Ectodermal cell (in vitro differentiated cells): ENCODE results near the gene CCM2.
"Not testable (repeated sequence)": the region's sequence is repeated elsewhere in the genome, so short reads cannot be mapped to it uniquely, and the experiment has no call there.

Source experiments
- H3K27ac ChIP-seq: 2 replicates; pipeline ENCODE4 v1.7.0; 2013; ENCODE audit warnings: mild to moderate bottlenecking, low read depth, low read length; ENCODE audit not compliant: insufficient read depth, poor library complexity, severe bottlenecking
- H3K27me3 ChIP-seq: 2 replicates; pipeline ENCODE4 v1.7.0; 2013; ENCODE audit warnings: mild to moderate bottlenecking, low read length; ENCODE audit not compliant: insufficient read depth, control insufficient read depth, poor library complexity, severe bottlenecking
- H3K36me3 ChIP-seq: one replicate; pipeline ENCODE4 v1.7.0; 2013; ENCODE audit warnings: low read length; ENCODE audit not compliant: control insufficient read depth, insufficient read depth
- H3K4me1 ChIP-seq: one replicate; pipeline ENCODE4 v1.7.0; 2013; ENCODE audit warnings: low read length; ENCODE audit not compliant: control insufficient read depth, insufficient read depth
- H3K4me3 ChIP-seq: 2 replicates; pipeline ENCODE4 v1.7.0; 2013; ENCODE audit warnings: low read depth, low read length, control low read depth; ENCODE audit not compliant: insufficient read depth
- H3K9me3 ChIP-seq: 2 replicates; pipeline ENCODE4 v1.7.0; 2013; ENCODE audit warnings: mild to moderate bottlenecking, low read length, moderate library complexity; ENCODE audit not compliant: control insufficient read depth
- WGBS, 2 experiments: methylation state at CpG; one replicate each; pipeline ENCODE4 v1.1.7; 2013; ENCODE audit warnings: missing lambda C conversion rate in 2 of 2; 5-methylcytosine and 5-hydroxymethylcytosine counted together

Gene CCM2

GRCh38 chr7:45026013-45026412 lies 26.0 kb downstream of the CCM2 start:
- no peaks in the 10 kb centered on the region for H3K27me3 ChIP-seq
- H3K9me3 ChIP-seq, result no peaks in the 10 kb centered on the region
- H3K36me3 ChIP-seq, result peaks cover 3% of the 10 kb centered on the region
- H3K27ac ChIP-seq, result no peak overlapping the region
- 100% methylated on average over 1 of the region's 1 CpG for whole genome bisulfite sequencing, 2 experiments
- no peaks in the 10 kb centered on the region for H3K4me1 ChIP-seq
- no peak overlapping the region for H3K4me3 ChIP-seq

GRCh38 chr7:45026984-45027773 lies 27.2 kb downstream of the CCM2 start:
- Histone ChIP-seq H3K4me3 (no peak overlapping the region), H3K4me1 (peaks cover 4% of the 10 kb centered on the region), H3K27ac (no peak overlapping the region), H3K27me3 (no peaks in the 10 kb centered on the region), H3K36me3 (peaks cover 3% of the 10 kb centered on the region), H3K9me3 (no peaks in the 10 kb centered on the region)
- 97 to 98% methylated on average over 10 of the region's 10 CpGs for WGBS, 2 experiments

- Histone ChIP-seq H3K4me1 (peaks cover 4% of the 10 kb centered on the region), H3K4me3 (no peak overlapping the region), H3K27ac (no peak overlapping the region), H3K9me3 (no peaks in the 10 kb centered on the region), H3K36me3 (peaks cover 3% of the 10 kb centered on the region), H3K27me3 (no peaks in the 10 kb centered on the region)
- WGBS, 2 experiments, result 95 to 97% methylated on average over 4 of the region's 4 CpGs
These were observed 27.7 kb downstream of the CCM2 start for GRCh38 chr7:45027774-45028114.

GRCh38 chr7:45028138-45028919 lies 28.3 kb downstream of the CCM2 start:
- peaks cover 4% of the 10 kb centered on the region for H3K4me1 ChIP-seq
- H3K36me3 ChIP-seq, result peaks cover 3% of the 10 kb centered on the region
- 91 to 92% methylated on average over 17 of the region's 17 CpGs for WGBS, 2 experiments
- no peaks in the 10 kb centered on the region for H3K9me3 ChIP-seq
- H3K27ac ChIP-seq, result no peak overlapping the region
- no peaks in the 10 kb centered on the region for H3K27me3 ChIP-seq
- H3K4me3 ChIP-seq, result no peak overlapping the region

GRCh38 chr7:45028920-45029344 lies 28.9 kb downstream of the CCM2 start:
- no peak overlapping the region for H3K4me3 ChIP-seq
- peaks cover 3% of the 10 kb centered on the region for H3K36me3 ChIP-seq
- H3K27me3 ChIP-seq, result no peaks in the 10 kb centered on the region
- 93 to 95% methylated on average over 6 to 7 of the region's 7 CpGs for WGBS, 2 experiments
- H3K9me3 ChIP-seq, result no peaks in the 10 kb centered on the region
- no peak overlapping the region for H3K27ac ChIP-seq
- H3K4me1 ChIP-seq, result peaks cover 4% of the 10 kb centered on the region

GRCh38 chr7:45031829-45032228 lies 31.8 kb downstream of the CCM2 start:
- Histone ChIP-seq H3K4me3 (no peak overlapping the region), H3K4me1 (peaks cover 15% of the 10 kb centered on the region), H3K27ac (no peak overlapping the region), H3K36me3 (peaks cover 3% of the 10 kb centered on the region), H3K9me3 (no peaks in the 10 kb centered on the region), H3K27me3 (no peaks in the 10 kb centered on the region)
- WGBS, 2 experiments, result 34 to 38% methylated on average over 4 of the region's 4 CpGs

- Histone ChIP-seq H3K27me3 (no peaks in the 10 kb centered on the region), H3K36me3 (peaks cover 3% of the 10 kb centered on the region), H3K9me3 (no peaks in the 10 kb centered on the region), H3K27ac (no peak overlapping the region), H3K4me3 (no peak overlapping the region), H3K4me1 (peaks cover 18% of the 10 kb centered on the region)
- 94 to 96% methylated on average over 4 of the region's 4 CpGs for WGBS, 2 experiments
These were observed 32.4 kb downstream of the CCM2 start for GRCh38 chr7:45032421-45032820.

GRCh38 chr7:45033261-45033930 lies 33.4 kb downstream of the CCM2 start:
- no peak overlapping the region for H3K4me3 ChIP-seq
- H3K4me1 ChIP-seq, result peaks cover 18% of the 10 kb centered on the region
- H3K36me3 ChIP-seq, result peaks cover under 1% of the 10 kb centered on the region
- H3K27ac ChIP-seq, result no peak overlapping the region
- 90 to 96% methylated on average over 1 of the region's 1 CpG for WGBS, 2 experiments
- no peaks in the 10 kb centered on the region for H3K9me3 ChIP-seq
- H3K27me3 ChIP-seq, result no peaks in the 10 kb centered on the region

GRCh38 chr7:45033931-45034290 lies 33.9 kb downstream of the CCM2 start:
- no peak overlapping the region for H3K27ac ChIP-seq
- H3K27me3 ChIP-seq, result no peaks in the 10 kb centered on the region
- no peaks in the 10 kb centered on the region for H3K9me3 ChIP-seq
- peaks cover 6% of the 10 kb centered on the region for H3K36me3 ChIP-seq
- 87 to 92% methylated on average over 4 of the region's 4 CpGs for WGBS, 2 experiments
- H3K4me1 ChIP-seq, result peaks cover 18% of the 10 kb centered on the region
- no peak overlapping the region for H3K4me3 ChIP-seq

GRCh38 chr7:45034710-45035109 lies 34.7 kb downstream of the CCM2 start:
- H3K27me3 ChIP-seq, H3K27ac ChIP-seq, H3K36me3 ChIP-seq, H3K9me3 ChIP-seq, H3K4me3 ChIP-seq: not testable (repeated sequence)
- 86% methylated on average over 5 of the region's 5 CpGs for WGBS, 2 experiments
- H3K4me1 ChIP-seq, result peaks cover 18% of the 10 kb centered on the region
